Caki2 (cell line): ENCODE results near the gene TUBGCP2. TPM values are rescaled to one million over a fixed set of nuclear protein-coding genes. Genes with fewer than 3 reads are reported as not detected.
"Not testable (repeated sequence)": the region's sequence is repeated elsewhere in the genome, so short reads cannot be mapped to it uniquely, and the experiment has no call there.

Experiments
- DNase-seq: peaks from one replicate; pipeline ENCODE4 v3.0.0-alpha.2; 2015; ENCODE audit warnings: low read depth
- in situ Hi-C: cut with HindIII; loops from 2 replicates; pipeline ENCODE4 v1.10.0; 2016; ENCODE audit warnings: low sequenced_read_pairs, low pct_unique_long_range_greater_than_20kb, mixed read lengths
- total RNA-seq: library from RNA; depleted of rRNA; stranded (reverse); fragments of >200 nt; shearing (Covaris generic); gene quantifications from 2 replicates; pipeline ENCODE4 v1.2.3, GENCODE V29; 2014; ENCODE audit warnings: low replicate concordance

Gene TUBGCP2
- total RNA-seq, 1 experiment from 2014 or later: 73.2 TPM

GRCh38 chr10:133245439-133246235, 63.0 kb downstream of the TUBGCP2 start:
- DNase-seq: no peak
- in situ Hi-C loops: no loop called here

- DNase-seq: no peak
- in situ Hi-C loops: no loop called here
Measured at GRCh38 chr10:133243593-133243992, 65.1 kb downstream of the TUBGCP2 start.

- DNase-seq: no peak
- in situ Hi-C loops: no loop called here
Measured at GRCh38 chr10:133242611-133243356, 65.9 kb downstream of the TUBGCP2 start.

GRCh38 chr10:133241501-133242205, 67.0 kb downstream of the TUBGCP2 start:
- no peak for DNase-seq
- in situ Hi-C loops: no loop called here

- no peak for DNase-seq
- in situ Hi-C loops: no loop called here
Measured at GRCh38 chr10:133239990-133240389, 68.7 kb downstream of the TUBGCP2 start.

GRCh38 chr10:133238466-133238804, 70.2 kb downstream of the TUBGCP2 start:
- in situ Hi-C loops: no loop called here

GRCh38 chr10:133237588-133238465, 70.8 kb downstream of the TUBGCP2 start, which contains the start of gene VENTX:
TSS of gene VENTX (plus strand) at chr10:133237855. CDS start at chr10:133237915, 60 bp downstream.
- DNase-seq: no peak

More at GRCh38 chr10:133238466-133238804, 70.2 kb downstream of the TUBGCP2 start:
- DNase-seq: no peak

GRCh38 chr10:133237241-133237587, 71.5 kb downstream of the TUBGCP2 start:
- in situ Hi-C loops: no loop called here
- DNase-seq: no peak

More at GRCh38 chr10:133237588-133238465, 70.8 kb downstream of the TUBGCP2 start, which contains the start of gene VENTX:
- in situ Hi-C loops: no loop called here

GRCh38 chr10:133236401-133237240, 72.1 kb downstream of the TUBGCP2 start:
- no peak for DNase-seq
- in situ Hi-C loops: no loop called here

GRCh38 chr10:133235932-133236331, 72.7 kb downstream of the TUBGCP2 start:
- in situ Hi-C loops: no loop called here
- DNase-seq: no peak

- no peak for DNase-seq
- in situ Hi-C loops: no loop called here
Measured at GRCh38 chr10:133235265-133235855, 73.3 kb downstream of the TUBGCP2 start.

GRCh38 chr10:133234796-133235195, 73.9 kb downstream of the TUBGCP2 start:
- in situ Hi-C loops: not testable (repeated sequence)

GRCh38 chr10:133231946-133232574, 76.6 kb downstream of the TUBGCP2 start:
- in situ Hi-C loops: no loop called here
- DNase-seq: no peak

More at GRCh38 chr10:133234796-133235195, 73.9 kb downstream of the TUBGCP2 start:
- DNase-seq: not testable (repeated sequence)

- in situ Hi-C loops: no loop called here
- no peak for DNase-seq
Measured at GRCh38 chr10:133231244-133231945, 77.3 kb downstream of the TUBGCP2 start.

GRCh38 chr10:133230387-133231195, 78.1 kb downstream of the TUBGCP2 start:
- in situ Hi-C loops: no loop called here
- no peak for DNase-seq
